GM10266 (cell line): Measurements from ENCODE around the gene STARD9.
A peak's percentile ranks its signal among the peaks of the same experiment; 100 is the strongest.
"Not testable (repeated sequence)": the region's sequence is repeated elsewhere in the genome, so short reads cannot be mapped to it uniquely, and the experiment has no call there.

Source experiments
- DNase-seq: peaks from one replicate; pipeline ENCODE4 v3.0.0; 2012; ENCODE audit errors: extremely low spot score
- CTCF ChIP-seq: IDR thresholded peaks from 2 replicates; pipeline ENCODE4 v1.5.1; 2012; ENCODE audit warnings: mild to moderate bottlenecking, low read depth; ENCODE audit not compliant: control insufficient read depth, insufficient read depth; ENCODE audit errors: missing control alignments

Gene STARD9

GRCh38 chr15:42591238-42591934, 16.0 kb downstream of the STARD9 start:
- no peak for DNase-seq
- peak; percentile 25 for TF ChIP-seq CTCF

- no peak for DNase-seq
- TF ChIP-seq CTCF: no peak
Measured at GRCh38 chr15:42592716-42593115, 17.3 kb downstream of the STARD9 start.

- no peak for DNase-seq
- TF ChIP-seq CTCF: no peak
Measured at GRCh38 chr15:42593143-42593542, 17.7 kb downstream of the STARD9 start.

- no peak for DNase-seq
- TF ChIP-seq CTCF: no peak
Measured at GRCh38 chr15:42594095-42594494, 18.7 kb downstream of the STARD9 start.

GRCh38 chr15:42595626-42596240, 20.3 kb downstream of the STARD9 start:
- no peak for TF ChIP-seq CTCF
- no peak for DNase-seq

GRCh38 chr15:42601316-42601715, 25.9 kb downstream of the STARD9 start:
- not testable (repeated sequence) for DNase-seq

- DNase-seq: no peak
- TF ChIP-seq CTCF: no peak
Measured at GRCh38 chr15:42602501-42602900, 27.1 kb downstream of the STARD9 start.

GRCh38 chr15:42603978-42604377, 28.6 kb downstream of the STARD9 start:
- no peak for TF ChIP-seq CTCF
- no peak for DNase-seq
